CD14-positive monocyte (primary cell): ENCODE results near the gene MTUS2. TPM values are rescaled to one million over a fixed set of nuclear protein-coding genes. Genes with fewer than 3 reads are reported as not detected.
A peak's percentile ranks its signal among the peaks of the same experiment; 100 is the strongest.

Experiments
- DNase-seq, 3 donors: peaks; one replicate each; pipeline ENCODE4 v3.0.0-alpha.2; 2011 to 2022
- H2AFZ ChIP-seq: 2 replicates; pipeline ENCODE4 v1.6.0; 2012; ENCODE audit warnings: mild to moderate bottlenecking, low read depth, low read length, inconsistent platforms; ENCODE audit not compliant: insufficient read depth, poor library complexity, severe bottlenecking
- H3K27ac ChIP-seq, 2 donors: 1 replicate in 1 of 2; 2 replicates in 1 of 2; pipeline ENCODE4 v1.5.1; 2012 to 2013; ENCODE audit warnings: low read length in 2 of 2, control low read depth in 1 of 2, inconsistent platforms in 1 of 2, low read depth in 1 of 2, mild to moderate bottlenecking in 1 of 2
- H3K27me3 ChIP-seq, 2 donors: one replicate each; pipeline versions ENCODE4 v1.6.0 to v1.6.1; 2011 to 2013; ENCODE audit warnings: low read length in 2 of 2; ENCODE audit not compliant: control insufficient read depth in 2 of 2, insufficient read depth in 2 of 2
- H3K36me3 ChIP-seq, 2 donors: replicated peaks in 1 of 2; 1 replicate in 1 of 2; 2 replicates in 1 of 2; pipeline versions ENCODE4 v1.5.1 to v1.6.1; 2012 to 2013; ENCODE audit warnings: low read length in 2 of 2, control low read depth in 1 of 2, inconsistent platforms in 1 of 2, mild to moderate bottlenecking in 1 of 2; ENCODE audit not compliant: insufficient read depth in 2 of 2, control insufficient read depth in 1 of 2
- H3K4me1 ChIP-seq, 2 donors: 1 replicate in 1 of 2; 2 replicates in 1 of 2; pipeline versions ENCODE4 v1.5.1 to v1.6.1; 2012 to 2013; ENCODE audit warnings: low read length in 2 of 2, control low read depth in 1 of 2, inconsistent platforms in 1 of 2, mild to moderate bottlenecking in 1 of 2, moderate library complexity in 1 of 2; ENCODE audit not compliant: insufficient read depth in 2 of 2, control insufficient read depth in 1 of 2
- H3K4me2 ChIP-seq: replicated peaks from 2 replicates; pipeline ENCODE3; 2012; ENCODE audit warnings: low read length, moderate library complexity, mild to moderate bottlenecking; ENCODE audit not compliant: poor library complexity, severe bottlenecking; ENCODE audit errors: extremely low read depth
- H3K4me3 ChIP-seq, 3 experiments: fragments of 200-600 bp in 1 of 3; sonication (generic) in 1 of 3; replicated peaks in 1 of 3; 1 replicate in 2 of 3; 2 replicates in 1 of 3; pipeline ENCODE4 v1.5.1; 2011 to 2013; ENCODE audit warnings: low read length in 3 of 3, mild to moderate bottlenecking in 3 of 3, control low read depth in 2 of 3, low read depth in 2 of 3, inconsistent platforms in 1 of 3, moderate library complexity in 1 of 3
- H3K79me2 ChIP-seq: 2 replicates; pipeline ENCODE4 v1.6.0; 2012; ENCODE audit warnings: mild to moderate bottlenecking, control low read depth, inconsistent platforms, low read length, moderate library complexity; ENCODE audit not compliant: insufficient read depth
- H3K9ac ChIP-seq: 2 replicates; pipeline ENCODE4 v1.6.0; 2017; ENCODE audit warnings: low read length, mild to moderate bottlenecking; ENCODE audit not compliant: insufficient read depth, poor library complexity, severe bottlenecking
- H3K9me3 ChIP-seq, 2 donors: replicated peaks in 1 of 2; 1 replicate in 1 of 2; 2 replicates in 1 of 2; pipeline versions ENCODE4 v1.5.1 to v1.6.1; 2012 to 2013; ENCODE audit warnings: low read length in 2 of 2, control low read depth in 1 of 2; ENCODE audit not compliant: control insufficient read depth in 1 of 2, insufficient read depth in 1 of 2
- H4K20me1 ChIP-seq: 2 replicates; pipeline ENCODE4 v1.6.0; 2012; ENCODE audit warnings: mild to moderate bottlenecking, low read length, control low read depth, moderate library complexity; ENCODE audit not compliant: insufficient read depth
- H3K27ac Mint-ChIP-seq, 7 donors: one replicate each; pipeline ENCODE4 v1.8.0; 2020; ENCODE audit warnings: mild to moderate bottlenecking in 7 of 7, mixed read lengths in 7 of 7, moderate library complexity in 6 of 7, inconsistent platforms in 2 of 7
- H3K27me3 Mint-ChIP-seq, 3 donors: one replicate each; pipeline ENCODE4 v1.8.0; 2021 to 2022; ENCODE audit warnings: low read depth in 3 of 3, mild to moderate bottlenecking in 3 of 3, mixed read lengths in 3 of 3, moderate library complexity in 3 of 3, inconsistent platforms in 1 of 3
- H3K36me3 Mint-ChIP-seq, 2 donors: one replicate each; pipeline ENCODE4 v1.8.0; 2020; ENCODE audit warnings: mixed read lengths in 2 of 2, inconsistent platforms in 1 of 2, mild to moderate bottlenecking in 1 of 2
- H3K4me1 Mint-ChIP-seq: one replicate; pipeline ENCODE4 v1.8.0; 2020; ENCODE audit warnings: mild to moderate bottlenecking, mixed read lengths
- H3K4me3 Mint-ChIP-seq, 2 donors: one replicate each; pipeline ENCODE4 v1.8.0; 2020; ENCODE audit warnings: mild to moderate bottlenecking in 2 of 2, mixed read lengths in 2 of 2, moderate library complexity in 1 of 2
- H3K9me3 Mint-ChIP-seq, 7 donors: one replicate each; pipeline ENCODE4 v1.8.0; 2020 to 2022; ENCODE audit warnings: mixed read lengths in 7 of 7, mild to moderate bottlenecking in 6 of 7, moderate library complexity in 6 of 7, inconsistent platforms in 2 of 7
- whole genome bisulfite sequencing: methylation state at CpG from one replicate; pipeline ENCODE4 v1.1.5; 2013; ENCODE audit warnings: missing lambda C conversion rate; ENCODE audit not compliant: insufficient coverage; 5-methylcytosine and 5-hydroxymethylcytosine counted together
- intact Hi-C, 2 donors: fragments of 100-400 bp; cut with micrococcal nuclease; formaldehyde crosslinking; loops; one replicate each; pipeline versions ENCODE4 v1.15.0 to v1.15.1; 2023
- polyA plus RNA-seq, 3 donors: library from polyadenylated mRNA; depleted of rRNA in 1 of 3; unstranded in 2 of 3; stranded (reverse) in 1 of 3; fragments of 300-500 nt in 2 of 3; fragments of >200 nt in 1 of 3; fragmentation: Illumina TruSeq in 2 of 3; gene quantifications; 1 replicate in 2 of 3; 2 replicates in 1 of 3; pipeline ENCODE4 v1.2.3, GENCODE V29; 2012 to 2021
- TF ChIP-seq, protein P1 (sequence below): fragments of 200-600 bp; IDR thresholded peaks from one replicate; pipeline ENCODE4 v1.8.0; 2022; ENCODE audit warnings: antibody characterized with exemption, mild to moderate bottlenecking

The MTUS2 gene
- polyA plus RNA-seq, 3 donors = 0.04 TPM; not detected in 2

DNA sequence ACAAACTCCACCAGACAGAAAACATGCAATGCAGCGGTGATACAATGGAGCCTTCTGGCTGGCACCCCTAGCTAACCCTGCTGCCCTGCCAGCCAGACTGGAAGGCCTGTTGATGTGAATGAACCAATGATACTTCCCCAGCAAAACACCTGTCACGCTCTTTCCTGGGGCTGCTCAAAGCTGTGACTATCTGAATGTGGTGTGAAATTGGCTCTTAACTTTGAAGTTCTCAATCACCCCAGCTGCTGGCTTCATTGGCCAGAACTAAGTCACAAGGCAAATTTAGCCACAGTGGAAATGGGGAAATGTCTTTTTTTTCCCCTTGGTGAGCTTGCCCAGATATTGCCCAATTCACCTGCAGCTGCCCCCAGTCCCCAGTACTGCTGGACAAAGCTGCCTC is 628.0 kb downstream of the MTUS2 start:
- intact Hi-C loops = no loop called here
- Mint-ChIP-seq H3K9me3 (peaks cover 0 to 3% (median 0%) of the 10 kb centered on the region in 7 donors), H3K36me3 (no peaks in the 10 kb centered on the region), H3K27me3 (peaks cover 0 to 3% (median 2%) of the 10 kb centered on the region in 3 donors), H3K27ac (peak overlapping the region in 1 of 7 donors; percentile 35), H3K4me1 (peaks cover 6% of the 10 kb centered on the region), H3K4me3 (no peak overlapping the region)
- Histone ChIP-seq H3K27me3 (no peaks in the 10 kb centered on the region), H3K27ac (no peak overlapping the region), H3K79me2 (no peaks in the 10 kb centered on the region), H3K9me3 (no peaks in the 10 kb centered on the region), H3K4me1 (peaks cover 0 to 7% of the 10 kb centered on the region in 2 donors), H3K4me2 (no peak overlapping the region), H3K4me3 (no peak overlapping the region), H3K36me3 (no peaks in the 10 kb centered on the region), H2AFZ (no peak overlapping the region), H3K9ac (no peak overlapping the region), H4K20me1 (no peaks in the 10 kb centered on the region)
- WGBS = 83% methylated on average over 1 of the region's 2 CpGs
- DNase-seq = peak in 1 of 3 donors; percentile 18
- TF ChIP-seq, protein P1, sequence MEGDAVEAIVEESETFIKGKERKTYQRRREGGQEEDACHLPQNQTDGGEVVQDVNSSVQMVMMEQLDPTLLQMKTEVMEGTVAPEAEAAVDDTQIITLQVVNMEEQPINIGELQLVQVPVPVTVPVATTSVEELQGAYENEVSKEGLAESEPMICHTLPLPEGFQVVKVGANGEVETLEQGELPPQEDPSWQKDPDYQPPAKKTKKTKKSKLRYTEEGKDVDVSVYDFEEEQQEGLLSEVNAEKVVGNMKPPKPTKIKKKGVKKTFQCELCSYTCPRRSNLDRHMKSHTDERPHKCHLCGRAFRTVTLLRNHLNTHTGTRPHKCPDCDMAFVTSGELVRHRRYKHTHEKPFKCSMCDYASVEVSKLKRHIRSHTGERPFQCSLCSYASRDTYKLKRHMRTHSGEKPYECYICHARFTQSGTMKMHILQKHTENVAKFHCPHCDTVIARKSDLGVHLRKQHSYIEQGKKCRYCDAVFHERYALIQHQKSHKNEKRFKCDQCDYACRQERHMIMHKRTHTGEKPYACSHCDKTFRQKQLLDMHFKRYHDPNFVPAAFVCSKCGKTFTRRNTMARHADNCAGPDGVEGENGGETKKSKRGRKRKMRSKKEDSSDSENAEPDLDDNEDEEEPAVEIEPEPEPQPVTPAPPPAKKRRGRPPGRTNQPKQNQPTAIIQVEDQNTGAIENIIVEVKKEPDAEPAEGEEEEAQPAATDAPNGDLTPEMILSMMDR = no peak

GRCh38 chr13:29449726-29450125 is 629.6 kb downstream of the MTUS2 start:
- intact Hi-C loops = no loop called here
- Histone ChIP-seq H3K27ac (no peak overlapping the region), H2AFZ (no peak overlapping the region), H3K36me3 (no peaks in the 10 kb centered on the region), H3K4me2 (no peak overlapping the region), H4K20me1 (no peaks in the 10 kb centered on the region), H3K4me3 (no peak overlapping the region), H3K27me3 (no peaks in the 10 kb centered on the region), H3K4me1 (peaks cover 0 to 7% of the 10 kb centered on the region in 2 donors), H3K79me2 (no peaks in the 10 kb centered on the region), H3K9ac (no peak overlapping the region), H3K9me3 (no peaks in the 10 kb centered on the region)
- no peak overlapping the region for H3K27ac Mint-ChIP-seq
- H3K4me1 Mint-ChIP-seq = peaks cover 6% of the 10 kb centered on the region
- H3K27me3 Mint-ChIP-seq = peaks cover 0 to 3% (median 0%) of the 10 kb centered on the region in 3 donors
- TF ChIP-seq, protein P1 = no peak
- H3K4me3 Mint-ChIP-seq = no peak overlapping the region
- WGBS = no CpG with 5 or more reads among the region's 7 CpGs
- no peak for DNase-seq
- peaks cover 0 to 3% (median 0%) of the 10 kb centered on the region in 7 donors for H3K9me3 Mint-ChIP-seq
- H3K36me3 Mint-ChIP-seq = no peaks in the 10 kb centered on the region
